Fibroblast of mammary gland (primary cell): ENCODE measurements around the gene POC1B.

Experiments used
- DNase-seq: peaks from one replicate; pipeline ENCODE4 v3.0.0-alpha.2; 2010; ENCODE audit warnings: low read depth
- H3K4me3 ChIP-seq: 2 replicates; pipeline ENCODE4 v1.5.1; 2011; ENCODE audit warnings: low read depth, mild to moderate bottlenecking, low read length, moderate library complexity; ENCODE audit not compliant: control insufficient read depth
- TF ChIP-seq, protein P1 (sequence below): conservative IDR thresholded peaks from 2 replicates; pipeline ENCODE4 v1.5.1; 2011; ENCODE audit warnings: low read depth, low read length, inconsistent platforms; ENCODE audit not compliant: control insufficient read depth, insufficient read depth

POC1B gene

DNA sequence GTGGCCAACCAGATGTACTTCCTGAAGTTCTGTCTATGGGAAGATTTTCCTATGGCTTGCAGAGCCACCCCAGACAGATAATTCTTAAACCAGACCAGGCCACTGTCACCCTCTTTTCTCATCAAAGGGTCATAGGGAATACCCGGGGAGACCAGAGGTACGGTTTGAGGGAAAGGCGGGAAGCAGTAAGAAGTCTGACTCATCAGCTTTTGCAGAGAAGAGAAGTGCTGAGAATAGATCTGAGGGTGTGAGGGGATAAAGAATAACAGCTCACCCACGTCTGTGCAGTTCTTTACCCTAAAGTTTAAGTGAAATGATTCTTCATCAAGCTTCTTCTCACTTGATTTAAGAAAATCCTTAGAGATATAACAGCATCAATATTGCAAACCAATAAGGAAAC is 21.3 kb upstream of the POC1B start:
- TF ChIP-seq, protein P1, sequence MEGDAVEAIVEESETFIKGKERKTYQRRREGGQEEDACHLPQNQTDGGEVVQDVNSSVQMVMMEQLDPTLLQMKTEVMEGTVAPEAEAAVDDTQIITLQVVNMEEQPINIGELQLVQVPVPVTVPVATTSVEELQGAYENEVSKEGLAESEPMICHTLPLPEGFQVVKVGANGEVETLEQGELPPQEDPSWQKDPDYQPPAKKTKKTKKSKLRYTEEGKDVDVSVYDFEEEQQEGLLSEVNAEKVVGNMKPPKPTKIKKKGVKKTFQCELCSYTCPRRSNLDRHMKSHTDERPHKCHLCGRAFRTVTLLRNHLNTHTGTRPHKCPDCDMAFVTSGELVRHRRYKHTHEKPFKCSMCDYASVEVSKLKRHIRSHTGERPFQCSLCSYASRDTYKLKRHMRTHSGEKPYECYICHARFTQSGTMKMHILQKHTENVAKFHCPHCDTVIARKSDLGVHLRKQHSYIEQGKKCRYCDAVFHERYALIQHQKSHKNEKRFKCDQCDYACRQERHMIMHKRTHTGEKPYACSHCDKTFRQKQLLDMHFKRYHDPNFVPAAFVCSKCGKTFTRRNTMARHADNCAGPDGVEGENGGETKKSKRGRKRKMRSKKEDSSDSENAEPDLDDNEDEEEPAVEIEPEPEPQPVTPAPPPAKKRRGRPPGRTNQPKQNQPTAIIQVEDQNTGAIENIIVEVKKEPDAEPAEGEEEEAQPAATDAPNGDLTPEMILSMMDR: no peak
- no peak for DNase-seq
- H3K4me3 ChIP-seq: no peak overlapping the region

DNA sequence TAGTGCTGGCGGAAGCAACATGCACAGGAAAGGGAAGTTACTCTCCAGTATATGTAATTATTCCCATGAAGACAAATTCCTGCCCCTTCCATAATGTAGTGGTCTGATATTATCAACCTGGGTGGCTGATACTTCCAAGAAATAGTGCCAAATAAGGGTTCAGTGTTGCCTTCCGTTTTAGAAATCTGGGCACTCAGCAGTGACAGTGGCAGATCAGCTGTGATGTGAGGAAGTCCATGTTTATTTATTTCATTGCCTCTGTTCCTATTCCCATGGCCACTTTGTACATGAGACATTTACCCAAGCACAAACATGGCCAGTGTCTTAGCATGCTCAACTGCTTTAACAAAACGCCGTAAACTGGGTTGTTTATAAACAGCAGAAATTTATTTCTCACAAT is 20.3 kb upstream of the POC1B start:
- no peak for DNase-seq
- TF ChIP-seq, protein P1: no peak
- no peak overlapping the region for H3K4me3 ChIP-seq

DNA sequence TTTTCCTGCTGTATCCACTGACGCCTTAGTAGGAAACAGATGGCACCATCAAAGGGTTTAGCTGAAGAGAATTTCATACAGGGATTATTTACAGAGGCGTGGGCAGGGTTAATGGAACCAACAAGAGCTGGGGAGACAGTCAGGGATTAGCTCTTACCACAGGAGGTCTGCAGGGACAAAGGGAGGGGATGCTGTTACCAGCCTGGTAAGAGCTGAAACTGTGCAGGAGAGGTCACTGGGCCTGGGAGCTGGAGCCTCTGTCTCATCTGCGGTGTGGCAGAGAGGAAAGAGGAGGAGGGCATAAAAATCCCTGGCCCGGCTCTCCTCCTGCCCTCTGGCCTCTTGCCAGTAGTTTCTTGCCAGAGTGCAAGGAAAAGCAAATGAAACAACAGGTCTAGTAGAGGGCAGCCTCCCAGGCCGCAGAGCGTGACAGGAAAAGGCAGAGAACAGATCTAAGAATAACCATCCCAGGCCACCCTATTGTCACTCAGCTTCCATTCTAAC is 18.9 kb upstream of the POC1B start:
- H3K4me3 ChIP-seq: no peak overlapping the region
- TF ChIP-seq, protein P1: no peak
- DNase-seq: peak; percentile 36

DNA sequence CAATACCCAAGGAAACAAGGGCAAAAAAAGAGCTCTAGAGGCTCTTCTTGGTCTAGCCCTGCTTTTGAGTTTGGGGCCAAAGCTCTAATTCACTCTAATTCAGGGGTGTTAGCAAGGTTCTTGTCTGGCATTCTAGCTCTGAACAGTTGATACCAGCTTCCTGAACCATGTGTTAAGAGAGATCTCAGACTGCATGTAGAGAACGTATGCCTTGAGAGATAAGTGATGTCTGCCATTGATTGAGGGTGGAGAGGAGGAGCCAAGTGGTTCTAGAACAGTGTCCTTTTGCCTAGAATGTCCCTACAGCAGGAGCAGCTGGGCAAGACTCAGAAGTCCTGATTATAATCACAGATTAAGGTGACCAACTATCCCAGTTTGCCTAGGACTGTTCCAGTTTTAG is 18.2 kb upstream of the POC1B start:
- no peak overlapping the region for H3K4me3 ChIP-seq
- DNase-seq: no peak
- TF ChIP-seq, protein P1: no peak

DNA sequence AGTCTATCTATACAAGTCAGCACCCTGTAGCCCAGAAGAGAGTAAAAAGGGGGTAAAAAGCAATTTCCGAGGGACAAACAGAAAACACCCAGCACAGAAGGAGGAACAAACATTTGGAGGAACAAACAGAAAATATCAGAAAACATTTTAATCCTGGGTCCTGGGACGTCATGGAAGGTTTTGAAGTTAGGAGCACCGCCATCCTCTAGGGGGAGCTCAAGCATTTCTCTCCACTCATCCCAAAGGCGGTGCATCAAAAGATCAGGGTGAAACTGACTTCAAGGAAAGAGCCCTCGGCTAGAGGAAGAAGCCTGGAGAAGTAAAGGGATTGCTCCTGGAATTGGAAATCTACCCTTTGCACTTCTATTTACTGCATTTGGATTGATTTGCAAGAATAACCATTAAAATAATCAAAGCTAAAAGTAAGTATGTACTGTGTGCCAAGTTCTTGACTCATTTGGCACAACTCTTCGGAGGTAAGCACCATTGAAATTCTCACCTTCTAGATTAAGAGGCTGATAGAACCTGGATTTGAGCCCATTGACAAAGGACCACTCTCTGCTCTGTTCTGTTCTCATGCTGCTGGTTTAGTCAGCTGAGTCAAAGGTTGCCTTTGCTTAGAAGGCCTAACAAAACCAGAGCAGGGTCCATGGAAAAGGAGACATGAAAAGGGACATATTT is 17.2 kb upstream of the POC1B start:
- peak; percentile 87 for DNase-seq
- H3K4me3 ChIP-seq: no peak overlapping the region
- TF ChIP-seq, protein P1: peak; percentile 96

DNA sequence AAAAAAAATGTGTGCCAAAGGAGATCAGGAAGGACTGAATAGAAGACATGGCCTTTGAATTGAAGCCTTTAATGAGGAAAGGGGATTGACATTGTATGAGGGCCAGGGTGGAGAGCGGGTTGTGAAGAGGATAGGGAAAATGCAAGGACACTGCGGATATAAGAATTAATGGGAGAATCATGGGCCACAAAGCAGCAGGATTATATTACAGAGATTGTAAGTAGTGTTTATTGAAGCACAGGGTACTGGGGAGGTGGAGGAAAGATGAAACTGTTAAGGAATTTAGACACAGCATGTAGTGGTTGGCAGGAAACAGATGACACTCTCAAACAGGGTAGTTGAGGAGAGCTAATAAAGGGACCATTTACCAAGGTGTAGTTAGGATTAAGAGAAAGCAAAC is 16.4 kb upstream of the POC1B start:
- TF ChIP-seq, protein P1: no peak
- DNase-seq: no peak
- no peak overlapping the region for H3K4me3 ChIP-seq
